Measurements from ENCODE around the gene SMURF2. TPM values are rescaled to one million over a fixed set of nuclear protein-coding genes. Genes with fewer than 3 reads are reported as not detected.
A peak's percentile ranks its signal among the peaks of the same experiment; 100 is the strongest.
"Not testable (repeated sequence)": the region's sequence is repeated elsewhere in the genome, so short reads cannot be mapped to it uniquely, and the experiment has no call there.

SMURF2 gene
- total RNA-seq, 2 donors from 2014 or later = 13.4 to 14.2 TPM

- Mint-ChIP-seq H3K4me1 (no peaks in the 10 kb centered on the region), H3K4me3 (no peak overlapping the region), H3K9me3 (no peaks in the 10 kb centered on the region), H3K27me3 (no peaks in the 10 kb centered on the region), H3K27ac (no peak overlapping the region), H3K36me3 (ENCODE audit: low read depth) (no peaks in the 10 kb centered on the region)
- ATAC-seq (replicated peaks) = no peak
These were observed 20.4 kb upstream of the SMURF2 start for GRCh38 chr17:64682261-64683181.

GRCh38 chr17:64679710-64680216 is 17.7 kb upstream of the SMURF2 start:
- H3K9me3 Mint-ChIP-seq = no peaks in the 10 kb centered on the region

GRCh38 chr17:64676763-64677162 is 14.7 kb upstream of the SMURF2 start:
- Mint-ChIP-seq H3K27me3 (no peaks in the 10 kb centered on the region), H3K4me3 (no peak overlapping the region), H3K9me3 (no peaks in the 10 kb centered on the region), H3K27ac (no peak overlapping the region), H3K36me3 (ENCODE audit: low read depth) (no peaks in the 10 kb centered on the region), H3K4me1 (no peaks in the 10 kb centered on the region)
- ATAC-seq (replicated peaks) = no peak

More at GRCh38 chr17:64679710-64680216, 17.7 kb upstream of the SMURF2 start:
- Mint-ChIP-seq H3K27ac (no peak overlapping the region), H3K36me3 (ENCODE audit: low read depth) (no peaks in the 10 kb centered on the region), H3K4me1 (no peaks in the 10 kb centered on the region), H3K27me3 (no peaks in the 10 kb centered on the region), H3K4me3 (no peak overlapping the region)
- ATAC-seq (replicated peaks) = no peak

- H3K4me3 Mint-ChIP-seq; H3K9me3 Mint-ChIP-seq; ATAC-seq (replicated peaks); H3K27me3 Mint-ChIP-seq; H3K4me1 Mint-ChIP-seq; H3K36me3 Mint-ChIP-seq (ENCODE audit: low read depth); H3K27ac Mint-ChIP-seq: not testable (repeated sequence)
These were observed 8.9 kb upstream of the SMURF2 start for GRCh38 chr17:64670843-64671590.

- not testable (repeated sequence) for ATAC-seq (replicated peaks); H3K4me1 Mint-ChIP-seq; H3K27ac Mint-ChIP-seq; H3K4me3 Mint-ChIP-seq; H3K27me3 Mint-ChIP-seq; H3K9me3 Mint-ChIP-seq; H3K36me3 Mint-ChIP-seq (ENCODE audit: low read depth)
These were observed 6.0 kb upstream of the SMURF2 start for GRCh38 chr17:64667807-64668721.

- H3K27ac Mint-ChIP-seq; H3K4me3 Mint-ChIP-seq; H3K27me3 Mint-ChIP-seq; H3K9me3 Mint-ChIP-seq; H3K36me3 Mint-ChIP-seq (ENCODE audit: low read depth); ATAC-seq (replicated peaks): not testable (repeated sequence)
- H3K4me1 Mint-ChIP-seq = peaks cover 13% of the 10 kb centered on the region
These were observed 2.3 kb upstream of the SMURF2 start for GRCh38 chr17:64664299-64664981.

- H3K4me1 Mint-ChIP-seq = peaks cover 16% of the 10 kb centered on the region
- not testable (repeated sequence) for H3K27ac Mint-ChIP-seq; H3K4me3 Mint-ChIP-seq; ATAC-seq (replicated peaks); H3K36me3 Mint-ChIP-seq (ENCODE audit: low read depth); H3K27me3 Mint-ChIP-seq; H3K9me3 Mint-ChIP-seq
These were observed 1.7 kb upstream of the SMURF2 start for GRCh38 chr17:64663836-64664235.

GRCh38 chr17:64662774-64663367 is 764 bp upstream of the SMURF2 start:
- peaks cover 6% of the 10 kb centered on the region for H3K36me3 Mint-ChIP-seq (ENCODE audit: low read depth)
- H3K9me3 Mint-ChIP-seq = no peaks in the 10 kb centered on the region
- peak overlapping the region; percentile 94 for H3K4me3 Mint-ChIP-seq
- no peak for ATAC-seq (replicated peaks)
- peak overlapping the region; percentile 66 for H3K27ac Mint-ChIP-seq
- H3K27me3 Mint-ChIP-seq = no peaks in the 10 kb centered on the region
- H3K4me1 Mint-ChIP-seq = peaks cover 18% of the 10 kb centered on the region

- Mint-ChIP-seq H3K9me3 (no peaks in the 10 kb centered on the region), H3K27me3 (no peaks in the 10 kb centered on the region), H3K4me1 (peaks cover 24% of the 10 kb centered on the region), H3K27ac (peak overlapping the region; percentile 94), H3K36me3 (ENCODE audit: low read depth) (peaks cover 6% of the 10 kb centered on the region), H3K4me3 (peak overlapping the region; percentile 94)
- no peak for ATAC-seq (replicated peaks)
These were observed 456 bp downstream of the SMURF2 start for GRCh38 chr17:64661726-64661975.

GRCh38 chr17:64660978-64661725 is 955 bp downstream of the SMURF2 start:
- peak; percentile 23 for ATAC-seq (replicated peaks)
- H3K9me3 Mint-ChIP-seq; H3K27me3 Mint-ChIP-seq; H3K36me3 Mint-ChIP-seq (ENCODE audit: low read depth): not testable (repeated sequence)
- peak overlapping the region; percentile 94 for H3K27ac Mint-ChIP-seq
- peaks cover 25% of the 10 kb centered on the region for H3K4me1 Mint-ChIP-seq
- peak overlapping the region; percentile 94 for H3K4me3 Mint-ChIP-seq

- H3K27ac Mint-ChIP-seq = peak overlapping the region; percentile 94
- H3K36me3 Mint-ChIP-seq (ENCODE audit: low read depth); ATAC-seq (replicated peaks); H3K9me3 Mint-ChIP-seq; H3K27me3 Mint-ChIP-seq: not testable (repeated sequence)
- peak overlapping the region; percentile 94 for H3K4me3 Mint-ChIP-seq
- peaks cover 25% of the 10 kb centered on the region for H3K4me1 Mint-ChIP-seq
These were observed 1.7 kb downstream of the SMURF2 start for GRCh38 chr17:64660195-64660977.

GRCh38 chr17:64658931-64659330 is 3.2 kb downstream of the SMURF2 start:
- peak overlapping the region; percentile 8 for H3K4me3 Mint-ChIP-seq
- peaks cover 25% of the 10 kb centered on the region for H3K4me1 Mint-ChIP-seq
- no peak for ATAC-seq (replicated peaks)
- peaks cover 6% of the 10 kb centered on the region for H3K36me3 Mint-ChIP-seq (ENCODE audit: low read depth)
- H3K27ac Mint-ChIP-seq = no peak overlapping the region
- H3K9me3 Mint-ChIP-seq = no peaks in the 10 kb centered on the region
- H3K27me3 Mint-ChIP-seq = no peaks in the 10 kb centered on the region

All from activated T-helper 17 cell treated with anti-CD3 and anti-CD28 coated beads, Interleukin-2, amount 50 U/mL, for 72 hours (primary cell).